Measurements from ENCODE around the gene MSI2.
A peak's percentile ranks its signal among the peaks of the same experiment; 100 is the strongest.

The MSI2 gene

GRCh38 chr17:57246257-57246656 is 10.1 kb upstream of the MSI2 start:
- no peak for DNase-seq (ENCODE audit: low spot score)

- no peak for DNase-seq (ENCODE audit: low spot score)
These were observed 9.1 kb upstream of the MSI2 start for GRCh38 chr17:57247261-57247660.

GRCh38 chr17:57247913-57248312 is 8.4 kb upstream of the MSI2 start:
- no peak for DNase-seq (ENCODE audit: low spot score)

- DNase-seq (ENCODE audit: low spot score), result no peak
These were observed 6.8 kb upstream of the MSI2 start for GRCh38 chr17:57249520-57249919.

- no peak for DNase-seq (ENCODE audit: low spot score)
These were observed 5.0 kb upstream of the MSI2 start for GRCh38 chr17:57251211-57251787.

- DNase-seq (ENCODE audit: low spot score), result no peak
These were observed 2.8 kb upstream of the MSI2 start for GRCh38 chr17:57253362-57254065.

GRCh38 chr17:57255182-57255775 is 1.0 kb upstream of the MSI2 start:
- no peak for DNase-seq (ENCODE audit: low spot score)

- peak; percentile 24 for DNase-seq (ENCODE audit: low spot score)
These were observed 387 bp downstream of the MSI2 start for GRCh38 chr17:57256708-57257112.

- DNase-seq (ENCODE audit: low spot score), result peak; percentile 26
These were observed 1.0 kb downstream of the MSI2 start for GRCh38 chr17:57257195-57257894.

- no peak for DNase-seq (ENCODE audit: low spot score)
These were observed 1.9 kb downstream of the MSI2 start for GRCh38 chr17:57257895-57258851.

GRCh38 chr17:57259306-57259705 is 3.0 kb downstream of the MSI2 start:
- no peak for DNase-seq (ENCODE audit: low spot score)

GRCh38 chr17:57259817-57260216 is 3.5 kb downstream of the MSI2 start:
- DNase-seq (ENCODE audit: low spot score), result no peak

GRCh38 chr17:57260325-57261083 is 4.2 kb downstream of the MSI2 start:
- DNase-seq (ENCODE audit: low spot score), result no peak

- no peak for DNase-seq (ENCODE audit: low spot score)
These were observed 4.8 kb downstream of the MSI2 start for GRCh38 chr17:57261084-57261461.

GRCh38 chr17:57262557-57262956 is 6.2 kb downstream of the MSI2 start:
- no peak for DNase-seq (ENCODE audit: low spot score)

- DNase-seq (ENCODE audit: low spot score), result no peak
These were observed 7.9 kb downstream of the MSI2 start for GRCh38 chr17:57264250-57264649.

- no peak for DNase-seq (ENCODE audit: low spot score)
These were observed 8.5 kb downstream of the MSI2 start for GRCh38 chr17:57264776-57265175.

GRCh38 chr17:57266902-57267311 is 10.6 kb downstream of the MSI2 start:
- no peak for DNase-seq (ENCODE audit: low spot score)

GRCh38 chr17:57268181-57268580 is 11.9 kb downstream of the MSI2 start:
- DNase-seq (ENCODE audit: low spot score), result no peak

GRCh38 chr17:57269052-57269451 is 12.7 kb downstream of the MSI2 start:
- DNase-seq (ENCODE audit: low spot score), result no peak

- DNase-seq (ENCODE audit: low spot score), result no peak
These were observed 13.4 kb downstream of the MSI2 start for GRCh38 chr17:57269598-57270255.

All from activated CD4-positive, alpha-beta T cell treated with anti-CD3 and anti-CD28 coated beads, Interleukin-2, Interleukin-4, amounts not matched to agents 100 ng/mL and 50 ng/mL, durations not matched to agents 16 hours and 8 hours (primary cell).